HUES48 (cell line): ENCODE data around the gene UCKL1.

Source experiments
- H3K27ac ChIP-seq: one replicate; pipeline ENCODE4 v1.7.0; 2013; ENCODE audit warnings: low read depth, low read length, inconsistent platforms
- H3K27me3 ChIP-seq: 2 replicates; pipeline ENCODE4 v1.6.1; 2013; ENCODE audit warnings: mild to moderate bottlenecking, low read length; ENCODE audit not compliant: control insufficient read depth, insufficient read depth
- H3K36me3 ChIP-seq: 2 replicates; pipeline ENCODE4 v1.6.1; 2013; ENCODE audit warnings: low read length; ENCODE audit not compliant: control insufficient read depth, insufficient read depth
- H3K4me1 ChIP-seq: 2 replicates; pipeline ENCODE4 v1.6.1; 2013; ENCODE audit warnings: mild to moderate bottlenecking, low read length; ENCODE audit not compliant: control insufficient read depth, insufficient read depth
- H3K4me3 ChIP-seq: 2 replicates; pipeline ENCODE4 v1.5.1; 2013; ENCODE audit warnings: mild to moderate bottlenecking, low read depth, low read length
- H3K9ac ChIP-seq: 2 replicates; pipeline ENCODE4 v1.6.1; 2013; ENCODE audit warnings: mild to moderate bottlenecking, low read depth, low read length, moderate library complexity
- H3K9me3 ChIP-seq: 2 replicates; pipeline ENCODE4 v1.6.1; 2013; ENCODE audit warnings: low read length; ENCODE audit not compliant: control insufficient read depth, insufficient read depth

Gene UCKL1

GRCh38 chr20:63945921-63946920 lies 10.0 kb downstream of the UCKL1 start:
- H3K4me1 ChIP-seq: peaks cover 22% of the 10 kb centered on the region
- H3K9ac ChIP-seq: no peak overlapping the region
- no peaks in the 10 kb centered on the region for H3K27me3 ChIP-seq
- H3K27ac ChIP-seq: no peak overlapping the region
- peaks cover 41% of the 10 kb centered on the region for H3K36me3 ChIP-seq
- H3K9me3 ChIP-seq: no peaks in the 10 kb centered on the region
- no peak overlapping the region for H3K4me3 ChIP-seq

GRCh38 chr20:63945031-63945658 lies 11.1 kb downstream of the UCKL1 start:
- H3K4me3 ChIP-seq: no peak overlapping the region
- H3K27me3 ChIP-seq: no peaks in the 10 kb centered on the region
- H3K27ac ChIP-seq: no peak overlapping the region
- H3K9me3 ChIP-seq: no peaks in the 10 kb centered on the region
- peaks cover 44% of the 10 kb centered on the region for H3K36me3 ChIP-seq
- no peak overlapping the region for H3K9ac ChIP-seq
- peaks cover 23% of the 10 kb centered on the region for H3K4me1 ChIP-seq

DNA sequence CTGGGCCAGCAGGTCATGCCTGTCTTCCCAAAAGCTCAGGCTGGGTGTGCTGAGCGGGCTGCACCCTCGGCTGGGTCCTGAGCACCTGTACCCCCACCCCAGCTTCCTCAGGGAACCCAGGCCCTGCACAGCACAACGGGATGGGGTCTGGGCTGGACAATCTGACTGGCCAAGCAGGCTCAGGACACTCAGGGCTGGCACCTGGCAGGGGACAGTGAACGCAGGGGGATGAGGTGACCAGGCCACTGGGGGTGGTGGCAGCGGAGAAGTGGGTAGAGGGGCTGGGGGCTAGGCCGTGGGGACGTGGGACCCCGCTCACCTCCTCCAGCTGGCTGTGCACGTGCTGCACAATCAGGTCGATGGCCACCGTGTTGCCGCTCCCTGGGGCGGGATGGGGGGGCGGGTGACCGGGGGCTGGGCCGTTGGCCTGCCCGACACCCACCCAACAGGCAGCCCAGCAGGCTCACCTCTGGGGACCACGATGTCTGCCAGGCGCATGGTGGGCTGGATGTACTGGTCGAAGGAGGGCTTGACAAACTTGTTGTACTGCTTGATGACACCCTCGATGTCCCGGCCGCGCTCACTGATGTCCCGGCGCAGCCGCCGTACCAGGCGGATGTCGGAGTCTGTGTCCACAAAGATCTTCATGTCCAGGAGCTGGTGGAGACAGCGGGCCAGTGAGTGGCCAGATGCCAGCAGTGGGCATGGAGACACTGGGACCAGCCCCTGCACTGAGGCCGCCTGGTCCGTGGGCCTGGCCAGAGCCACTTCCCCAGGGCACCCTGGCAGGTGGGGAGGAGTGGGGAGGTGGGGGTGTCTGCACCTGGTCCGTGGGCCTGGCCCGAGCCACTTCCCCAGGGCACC lies 11.9 kb downstream of the UCKL1 start:
- Histone ChIP-seq H3K27ac (no peak overlapping the region), H3K4me3 (no peak overlapping the region), H3K9ac (no peak overlapping the region), H3K27me3 (no peaks in the 10 kb centered on the region), H3K36me3 (peaks cover 47% of the 10 kb centered on the region), H3K4me1 (peaks cover 16% of the 10 kb centered on the region), H3K9me3 (no peaks in the 10 kb centered on the region)

DNA sequence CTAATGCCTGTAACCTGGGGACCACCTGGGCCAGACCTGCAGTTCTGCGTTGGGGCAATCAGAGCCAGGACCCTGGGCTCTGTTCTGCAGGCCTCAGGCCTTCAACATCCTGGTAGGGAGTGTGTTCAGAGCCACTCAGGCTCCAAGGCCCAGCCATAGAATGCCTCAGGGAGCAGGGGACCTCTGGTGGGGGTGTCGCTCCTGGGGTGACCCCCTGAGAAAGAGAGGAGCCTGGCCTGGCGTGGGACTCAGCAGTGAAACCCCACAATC lies 12.5 kb downstream of the UCKL1 start:
- peaks cover 47% of the 10 kb centered on the region for H3K36me3 ChIP-seq
- H3K27me3 ChIP-seq: no peaks in the 10 kb centered on the region
- no peak overlapping the region for H3K27ac ChIP-seq
- H3K4me3 ChIP-seq: no peak overlapping the region
- no peaks in the 10 kb centered on the region for H3K9me3 ChIP-seq
- H3K4me1 ChIP-seq: peaks cover 11% of the 10 kb centered on the region
- H3K9ac ChIP-seq: no peak overlapping the region

GRCh38 chr20:63942969-63943807 lies 13.0 kb downstream of the UCKL1 start:
- peaks cover 47% of the 10 kb centered on the region for H3K36me3 ChIP-seq
- H3K4me3 ChIP-seq: no peak overlapping the region
- H3K9me3 ChIP-seq: no peaks in the 10 kb centered on the region
- peak overlapping the region; percentile 85 for H3K27ac ChIP-seq
- H3K4me1 ChIP-seq: peaks cover 10% of the 10 kb centered on the region
- H3K27me3 ChIP-seq: no peaks in the 10 kb centered on the region
- no peak overlapping the region for H3K9ac ChIP-seq

GRCh38 chr20:63942250-63942951 lies 13.8 kb downstream of the UCKL1 start:
- Histone ChIP-seq H3K4me3 (no peak overlapping the region), H3K27ac (peak overlapping the region; percentile 85), H3K4me1 (peaks cover 10% of the 10 kb centered on the region), H3K36me3 (peaks cover 47% of the 10 kb centered on the region), H3K27me3 (no peaks in the 10 kb centered on the region), H3K9me3 (no peaks in the 10 kb centered on the region), H3K9ac (no peak overlapping the region; the same call in 1 of the 2 replicates)

GRCh38 chr20:63941282-63942081 lies 14.7 kb downstream of the UCKL1 start:
- H3K27ac ChIP-seq: no peak overlapping the region
- no peaks in the 10 kb centered on the region for H3K27me3 ChIP-seq
- peaks cover 10% of the 10 kb centered on the region for H3K4me1 ChIP-seq
- H3K9ac ChIP-seq: 0 out of 2 replicates have a peak overlapping the region, but pooled peaks have one; percentile 22
- H3K4me3 ChIP-seq: peak overlapping the region; percentile 54; the same call in 1 of the 2 replicates
- peaks cover 47% of the 10 kb centered on the region for H3K36me3 ChIP-seq
- no peaks in the 10 kb centered on the region for H3K9me3 ChIP-seq

GRCh38 chr20:63940472-63941266 lies 15.5 kb downstream of the UCKL1 start:
- H3K4me1 ChIP-seq: peaks cover 10% of the 10 kb centered on the region
- peaks cover 40% of the 10 kb centered on the region for H3K36me3 ChIP-seq
- no peaks in the 10 kb centered on the region for H3K27me3 ChIP-seq
- no peak overlapping the region for H3K27ac ChIP-seq
- no peaks in the 10 kb centered on the region for H3K9me3 ChIP-seq
- H3K9ac ChIP-seq: peak overlapping the region; percentile 22; the same call in 1 of the 2 replicates
- H3K4me3 ChIP-seq: peak overlapping the region; percentile 54

DNA sequence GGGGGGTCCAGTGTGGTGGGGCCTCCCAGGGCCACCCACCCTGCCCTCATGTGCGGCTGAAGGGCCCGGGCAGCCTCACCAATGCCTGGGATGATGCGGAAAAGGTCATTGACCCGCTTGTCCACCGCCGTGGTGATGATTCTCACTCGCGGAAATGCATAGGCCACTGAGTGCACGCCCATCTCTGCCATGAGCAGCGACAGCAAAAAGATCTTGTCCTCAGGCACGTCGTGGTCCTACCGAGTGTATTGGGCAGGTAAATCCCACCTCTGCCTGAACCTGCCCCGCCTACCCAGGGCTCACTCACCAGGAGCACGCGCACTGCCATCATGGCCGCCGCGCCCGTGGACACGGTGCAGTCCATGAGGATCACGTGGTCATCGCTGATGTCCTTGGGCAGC lies 16.1 kb downstream of the UCKL1 start:
- Histone ChIP-seq H3K27ac (no peak overlapping the region), H3K4me1 (peaks cover 10% of the 10 kb centered on the region), H3K4me3 (peak overlapping the region; percentile 54), H3K9me3 (no peaks in the 10 kb centered on the region), H3K27me3 (no peaks in the 10 kb centered on the region), H3K36me3 (peaks cover 38% of the 10 kb centered on the region), H3K9ac (no peak overlapping the region)
